HCT116 (cell line): Measurements from ENCODE around the gene PCDHGA4. TPM values are rescaled to one million over a fixed set of nuclear protein-coding genes. Genes with fewer than 3 reads are reported as not detected.

Experiments
- ATAC-seq: fragments of 200-7000 bp; cut with Tn5 transposase; 2 replicates; pipeline ENCODE4 v1.9.1; 2020; ENCODE audit warnings: mild to moderate bottlenecking, moderate library complexity
- BruUV-seq: library from RNA; stranded (reverse); fragments of 400-500 nt; replicated peaks from 2 replicates; lab custom pipeline; 2021; lab: Mats Ljungman, UMichigan
- CTCF ChIA-PET: fragments of 300-600 bp; sonication (Branson Sonifier 250); formaldehyde crosslinking; loops from one replicate; lab custom pipeline; 2021; ENCODE audit warnings: antibody characterized with exemption; lab: Charles Lee
- POLR2A ChIA-PET: fragments of 300-600, 350-600 bp; sonication (Branson Sonifier 250); formaldehyde crosslinking; loops from one replicate; lab custom pipeline; 2021; ENCODE audit warnings: antibody characterized with exemption; lab: Charles Lee
- RAD21 ChIA-PET, 2 experiments: fragments of 300-600 bp; sonication (Branson Sonifier 250); formaldehyde crosslinking; loops; one replicate each; lab custom pipeline; 2023; ENCODE audit warnings: low total read pairs in 2 of 2; ENCODE audit not compliant: uncharacterized antibody in 2 of 2, unreplicated experiment in 2 of 2, low non-redundant PET in 1 of 2; lab: Charles Lee
- DNase-seq: peaks from one replicate; pipeline ENCODE4 v3.0.0-alpha.2; 2010; ENCODE audit warnings: low read depth, low spot score
- H2AFZ ChIP-seq: fragments of 200-600 bp; shearing (Covaris generic), sonication (generic); 2 replicates; pipeline ENCODE4 v1.6.1; 2017; ENCODE audit warnings: low read depth, mixed run types, mixed read lengths, antibody characterized with exemption, low read length; ENCODE audit not compliant: poor library complexity, severe bottlenecking
- H3K27ac ChIP-seq: 2 replicates; pipeline ENCODE4 v1.5.1; 2012; ENCODE audit warnings: low read depth, low read length
- H3K27me3 ChIP-seq: fragments of 200-600 bp; sonication (generic); 2 replicates; pipeline ENCODE4 v1.6.1; 2016; ENCODE audit warnings: mixed run types, low read length, mixed read lengths; ENCODE audit not compliant: insufficient read depth
- H3K36me3 ChIP-seq, 2 experiments: fragments of 200-500 bp in 1 of 2; fragments of 200-600 bp in 1 of 2; sonication (Bioruptor generic) in 1 of 2; sonication (generic) in 1 of 2; 2 replicates each; pipeline versions ENCODE4 v1.5.1 to v1.6.1; 2014 to 2016; ENCODE audit warnings: low read length in 2 of 2, inconsistent platforms in 1 of 2, mixed read lengths in 1 of 2, mixed run types in 1 of 2; ENCODE audit not compliant: insufficient read depth in 2 of 2, control insufficient read depth in 1 of 2
- H3K4me1 ChIP-seq, 2 experiments: fragments of 200-600 bp in 1 of 2; sonication (generic) in 1 of 2; 2 replicates each; pipeline versions ENCODE4 v1.5.1 to v1.6.1; 2012 to 2017; ENCODE audit warnings: low read length in 2 of 2, inconsistent platforms in 1 of 2, mild to moderate bottlenecking in 1 of 2, mixed read lengths in 1 of 2, mixed run types in 1 of 2, moderate library complexity in 1 of 2; ENCODE audit not compliant: insufficient read depth in 2 of 2, control insufficient read depth in 1 of 2
- H3K4me2 ChIP-seq: fragments of 200-600 bp; sonication (generic); 2 replicates; pipeline ENCODE4 v1.6.1; 2017; ENCODE audit warnings: mixed run types, low read length, mixed read lengths
- H3K4me3 ChIP-seq, 2 experiments: fragments of 200-600 bp in 1 of 2; sonication (generic) in 1 of 2; replicated peaks in 1 of 2; 2 replicates each; pipeline ENCODE4 v1.5.1; 2011 to 2016; ENCODE audit warnings: low read length in 2 of 2, control low read depth in 1 of 2, low read depth in 1 of 2, mild to moderate bottlenecking in 1 of 2, mixed read lengths in 1 of 2, mixed run types in 1 of 2
- H3K79me2 ChIP-seq: fragments of 200-600 bp; sonication (generic); 2 replicates; pipeline ENCODE4 v1.6.1; 2017; ENCODE audit warnings: mild to moderate bottlenecking, mixed run types, low read length, moderate library complexity, mixed read lengths; ENCODE audit not compliant: insufficient read depth
- H3K9ac ChIP-seq: fragments of 200-600 bp; sonication (generic); 2 replicates; pipeline ENCODE4 v1.6.1; 2016; ENCODE audit warnings: low read length, mixed read lengths
- H3K9me2 ChIP-seq: fragments of 200-600 bp; sonication (generic), shearing (Covaris generic); 2 replicates; pipeline ENCODE4 v1.6.1; 2017; ENCODE audit warnings: mixed run types, mild to moderate bottlenecking, moderate library complexity; ENCODE audit not compliant: insufficient read depth
- H3K9me3 ChIP-seq, 2 experiments: fragments of 200-500 bp in 1 of 2; fragments of 200-600 bp in 1 of 2; sonication (Bioruptor generic) in 1 of 2; sonication (generic) in 1 of 2; 2 replicates each; pipeline ENCODE4 v1.6.1; 2014 to 2017; ENCODE audit warnings: low read length in 2 of 2, mixed read lengths in 2 of 2, inconsistent platforms in 1 of 2, low read depth in 1 of 2, mild to moderate bottlenecking in 1 of 2, mixed run types in 1 of 2, moderate library complexity in 1 of 2; ENCODE audit not compliant: control insufficient read depth in 1 of 2, insufficient read depth in 1 of 2
- H4K20me1 ChIP-seq: fragments of 200-600 bp; sonication (generic), shearing (Covaris generic); 2 replicates; pipeline ENCODE4 v1.6.1; 2017; ENCODE audit warnings: mixed run types, mild to moderate bottlenecking, moderate library complexity; ENCODE audit not compliant: insufficient read depth
- CBX3 ChIP-seq: IDR thresholded peaks from 2 replicates; pipeline ENCODE4 v1.6.1; 2012; ENCODE audit warnings: low read depth
- CTCF ChIP-seq, 3 experiments: fragments of 200-600 bp in 1 of 3; sonication (generic) in 1 of 3; IDR thresholded peaks in 2 of 3; conservative IDR thresholded peaks in 1 of 3; 2 replicates each; pipeline ENCODE4 v1.5.1; 2012 to 2017; ENCODE audit warnings: low read depth in 2 of 3, low read length in 2 of 3, antibody characterized with exemption in 1 of 3, borderline replicate concordance in 1 of 3, control low read depth in 1 of 3, mild to moderate bottlenecking in 1 of 3, mixed read lengths in 1 of 3, mixed run types in 1 of 3, moderate library complexity in 1 of 3; ENCODE audit not compliant: insufficient read depth in 1 of 3
- ELF1 ChIP-seq: IDR thresholded peaks from 2 replicates; pipeline ENCODE4 v1.6.1; 2012; ENCODE audit warnings: low read depth, borderline replicate concordance
- EZH2phosphoT487 ChIP-seq: fragments of 200-600 bp; IDR thresholded peaks from 2 replicates; pipeline ENCODE4 v1.6.1; 2018; ENCODE audit warnings: antibody characterized with exemption, borderline replicate concordance
- JUND ChIP-seq: IDR thresholded peaks from 2 replicates; pipeline ENCODE4 v1.6.1; 2012
- POLR2A ChIP-seq: IDR thresholded peaks from 2 replicates; pipeline ENCODE4 v1.7.0; 2011; ENCODE audit warnings: borderline replicate concordance; ENCODE audit not compliant: insufficient read depth, insufficient read length; ENCODE audit errors: extremely low read depth
- RAD21 ChIP-seq: IDR thresholded peaks from 2 replicates; pipeline ENCODE4 v1.6.1; 2012; ENCODE audit warnings: low read depth, mild to moderate bottlenecking
- REST ChIP-seq: IDR thresholded peaks from 2 replicates; pipeline ENCODE4 v1.6.1; 2012; ENCODE audit warnings: low read depth
- SIN3A ChIP-seq: IDR thresholded peaks from 2 replicates; pipeline ENCODE4 v1.6.1; 2012; ENCODE audit warnings: low read depth
- SP1 ChIP-seq: IDR thresholded peaks from 2 replicates; pipeline ENCODE4 v1.6.1; 2012; ENCODE audit warnings: low read depth
- YY1 ChIP-seq: IDR thresholded peaks from 2 replicates; pipeline ENCODE4 v1.6.1; 2011; ENCODE audit warnings: low read length, low read depth, moderate library complexity, mild to moderate bottlenecking; ENCODE audit not compliant: insufficient replicate concordance; ENCODE audit errors: extremely low read depth
- ZFX ChIP-seq: fragments of 450-650 bp; IDR thresholded peaks from 2 replicates; pipeline ENCODE4 v1.6.1; 2017
- ZNF274 ChIP-seq: fragments of 200-500 bp; sonication (Bioruptor generic); IDR thresholded peaks from 2 replicates; pipeline ENCODE4 v1.6.1; 2014; ENCODE audit warnings: mild to moderate bottlenecking, low read depth, low read length, inconsistent platforms
- intact Hi-C: fragments of 100-400 bp; cut with micrococcal nuclease; formaldehyde crosslinking; loops from 2 replicates; pipeline ENCODE4 v1.10.0; 2022
- total RNA-seq: library from RNA; stranded (reverse); gene quantifications from one replicate; pipeline ENCODE4 v1.2.1, GENCODE V29; 2021; ENCODE audit not compliant: unreplicated experiment

The PCDHGA4 gene
- total RNA-seq, 1 experiment from 2014 or later, result not detected

- no peaks in the 10 kb centered on the region for H3K79me2 ChIP-seq
- H4K20me1 ChIP-seq, result no peaks in the 10 kb centered on the region
- no peak overlapping the region for H3K27ac ChIP-seq
- no peak overlapping the region for H3K9ac ChIP-seq
- no peaks in the 10 kb centered on the region for H3K36me3 ChIP-seq
- no peak for ATAC-seq
- H2AFZ ChIP-seq, result no peak overlapping the region
- ChIA-PET RAD21 (no interaction called here), POLR2A (no interaction called here), CTCF (interaction anchor here (0.5 kb wide), 1 partner anchor 134 kb away, joined by 3 read pairs; the partner anchor contains the start of gene PCDHB14)
- intact Hi-C loops, result no loop called here
- no peaks in the 10 kb centered on the region for H3K9me2 ChIP-seq
- no peak for DNase-seq
- no TSS peak for BruUV-seq
- no peaks in the 10 kb centered on the region for H3K4me1 ChIP-seq
- no peak overlapping the region for H3K4me3 ChIP-seq
- H3K27me3 ChIP-seq, result no peaks in the 10 kb centered on the region
- H3K4me2 ChIP-seq, result no peak overlapping the region
- TF ChIP-seq ZFX (no peak), JUND (no peak)
- H3K9me3 ChIP-seq, result no peaks in the 10 kb centered on the region; a peak in 2 of 4 replicates
Observed at GRCh38 chr5:141356950-141357349, 2.1 kb downstream of the PCDHGA4 start.

- ATAC-seq, result peak; percentile 55
- no peak within 1 kb of the TSS for H3K4me3 ChIP-seq
- no peaks in the 10 kb centered on the region for H3K27me3 ChIP-seq
- no peaks in the 10 kb centered on the region for H3K4me1 ChIP-seq
- H3K9me2 ChIP-seq, result no peaks in the 10 kb centered on the region
- ChIA-PET POLR2A (no interaction called here), RAD21 (no interaction called here), CTCF (interaction anchor here (0.8 to 1.1 kb wide), 2 partner anchors 53 to 204 kb away, joined by 3 to 6 read pairs; partner anchors contain the start of gene PCDHGA10)
- DNase-seq, result peak; percentile 40
- no peak within 1 kb of the TSS for H2AFZ ChIP-seq
- H3K27ac ChIP-seq, result no peak within 1 kb of the TSS
- peaks cover 3 to 5% of the 10 kb centered on the region in 2 experiments; a peak in 2 of 4 replicates for H3K9me3 ChIP-seq
- no peak within 1 kb of the TSS for H3K9ac ChIP-seq
- H3K36me3 ChIP-seq, result no peaks in the 10 kb centered on the region
- BruUV-seq, result no TSS peak
- H3K79me2 ChIP-seq, result no peaks in the 10 kb centered on the region
- no peak within 1 kb of the TSS for H3K4me2 ChIP-seq
- no peaks in the 10 kb centered on the region for H4K20me1 ChIP-seq
- intact Hi-C loops, result loop anchor here (1.0 kb wide), 1 partner anchor 204 kb away; no protein-coding TSS in a partner anchor
- no peak for TF ChIP-seq YY1
- no peak for TF ChIP-seq ZFX
- peak; percentile 72 for TF ChIP-seq RAD21
- TF ChIP-seq CBX3, result no peak
- TF ChIP-seq SIN3A, result no peak
- TF ChIP-seq SP1, result no peak
- TF ChIP-seq EZH2phosphoT487, result no peak
- TF ChIP-seq POLR2A, result no peak
- TF ChIP-seq ZNF274, result no peak
- TF ChIP-seq ELF1, result no peak
- no peak for TF ChIP-seq REST
- TF ChIP-seq CTCF (IDR thresholded peaks at IDR 0.05 in 2 of 3, conservative IDR thresholded peaks at IDR 0.05 in 1 of 3; ENCODE audit: borderline replicate concordance in 1 of 3, insufficient read depth in 1 of 3, low read depth in 2 of 3, low read length in 2 of 3), result peak; percentile 41 to 67 (median 48); a peak in 5 of 6 replicates
Observed at GRCh38 chr5:141359790-141360426, 5.1 kb downstream of the PCDHGA4 start, which contains the start of gene PCDHGB2. TSS of gene PCDHGB2 (plus strand) at chr5:141359994. CDS start at chr5:141360136, 142 bp downstream.
